ENCODE measurements around the gene CUX1.

Gene CUX1

GRCh38 chr7:101899616-101900015 is 82.2 kb downstream of the CUX1 start:
- no peak for ATAC-seq
- TF ChIP-seq GLIS3 (CRISPR knock-in tag; IDR thresholded peaks at IDR 0.05) (no peak), ZNF565 (CRISPR knock-in tag; conservative IDR thresholded peaks at IDR 0.05; ENCODE audit: low read depth) (no peak), ZFP30 (CRISPR knock-in tag; IDR thresholded peaks at IDR 0.05) (no peak), OSR1 (CRISPR knock-in tag; IDR thresholded peaks at IDR 0.05) (no peak)
- TF ChIP-seq, protein P1, sequence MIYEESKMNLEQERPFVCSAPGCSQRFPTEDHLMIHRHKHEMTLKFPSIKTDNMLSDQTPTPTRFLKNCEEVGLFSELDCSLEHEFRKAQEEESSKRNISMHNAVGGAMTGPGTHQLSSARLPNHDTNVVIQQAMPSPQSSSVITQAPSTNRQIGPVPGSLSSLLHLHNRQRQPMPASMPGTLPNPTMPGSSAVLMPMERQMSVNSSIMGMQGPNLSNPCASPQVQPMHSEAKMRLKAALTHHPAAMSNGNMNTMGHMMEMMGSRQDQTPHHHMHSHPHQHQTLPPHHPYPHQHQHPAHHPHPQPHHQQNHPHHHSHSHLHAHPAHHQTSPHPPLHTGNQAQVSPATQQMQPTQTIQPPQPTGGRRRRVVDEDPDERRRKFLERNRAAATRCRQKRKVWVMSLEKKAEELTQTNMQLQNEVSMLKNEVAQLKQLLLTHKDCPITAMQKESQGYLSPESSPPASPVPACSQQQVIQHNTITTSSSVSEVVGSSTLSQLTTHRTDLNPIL (CRISPR knock-in tag; IDR thresholded peaks at IDR 0.05; ENCODE audit: low read depth): no peak

DNA sequence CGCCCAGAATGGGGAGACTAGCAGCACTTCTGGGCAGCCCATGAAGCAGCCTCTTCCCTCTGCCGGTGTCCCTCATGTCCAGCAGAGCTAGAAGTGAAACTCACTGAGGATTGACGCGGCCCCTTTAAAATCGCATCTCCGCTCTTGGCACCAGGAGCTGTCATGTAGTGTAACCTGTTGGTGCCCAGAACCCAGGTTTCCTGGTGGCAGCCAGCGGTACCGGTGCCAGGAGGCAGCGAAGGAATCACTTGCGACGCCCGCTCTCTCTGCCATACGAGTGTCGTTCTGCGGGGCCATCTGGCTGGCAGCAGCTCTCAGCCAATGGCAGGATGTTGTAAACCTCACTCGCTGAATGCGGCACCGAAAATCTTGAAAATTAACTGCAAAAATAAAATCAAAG is 82.7 kb downstream of the CUX1 start:
- TF ChIP-seq TCF4 (CRISPR knock-in tag; IDR thresholded peaks at IDR 0.05; ENCODE audit: borderline replicate concordance) (peak; percentile 47), RARB (CRISPR knock-in tag; IDR thresholded peaks at IDR 0.05) (no peak)

DNA sequence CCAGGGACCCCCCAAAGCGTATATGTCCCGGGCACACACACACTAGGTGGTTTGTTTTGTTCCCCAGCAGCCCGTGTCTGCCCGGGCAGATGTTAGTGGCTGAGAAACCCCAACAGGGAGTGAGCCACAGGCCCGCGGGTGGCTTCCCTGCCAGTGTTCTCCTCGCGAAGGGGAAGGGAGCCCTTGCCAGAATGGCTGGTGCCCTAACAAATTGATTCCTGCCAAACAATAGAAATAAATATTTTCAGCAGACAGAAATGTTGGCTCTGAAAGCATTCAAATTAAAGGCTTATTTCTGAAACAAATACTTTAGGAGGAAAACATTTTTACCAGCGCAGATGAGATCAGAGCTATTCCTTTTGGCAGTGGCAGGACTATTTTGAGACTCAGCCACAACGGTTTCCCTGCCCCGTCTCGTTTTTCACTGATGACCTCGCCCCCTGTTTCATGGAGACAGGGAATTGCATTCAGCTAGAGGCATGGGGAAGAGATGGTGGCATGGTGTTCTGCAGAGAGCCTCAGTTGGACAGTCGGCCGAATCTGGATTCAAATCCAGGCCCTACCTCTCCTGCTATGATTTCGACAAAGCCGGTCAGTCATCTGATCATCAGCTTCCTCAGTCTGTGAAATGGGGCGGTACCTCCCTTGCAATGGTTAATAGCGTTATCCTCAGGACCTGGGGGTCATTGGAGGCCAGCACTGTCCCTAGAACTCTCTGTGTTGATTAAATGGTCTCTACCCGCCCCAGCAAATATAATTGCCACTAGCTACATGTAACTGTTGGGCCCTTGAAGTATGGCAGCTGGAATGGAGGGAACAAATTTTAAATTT is 84.5 kb downstream of the CUX1 start:
- ATAC-seq: peak; percentile 63
- no peak for TF ChIP-seq BACH2 (CRISPR knock-in tag; IDR thresholded peaks at IDR 0.05; ENCODE audit: borderline replicate concordance)
- no peak for TF ChIP-seq TSHZ2 (CRISPR knock-in tag; IDR thresholded peaks at IDR 0.05)
- TF ChIP-seq ZNF70 (CRISPR knock-in tag; IDR thresholded peaks at IDR 0.05): no peak
- TF ChIP-seq TOX (CRISPR knock-in tag; IDR thresholded peaks at IDR 0.05; ENCODE audit: borderline replicate concordance): no peak
- TF ChIP-seq RARB (CRISPR knock-in tag; IDR thresholded peaks at IDR 0.05): no peak
- no peak for TF ChIP-seq SNAI2 (CRISPR knock-in tag; IDR thresholded peaks at IDR 0.05)
- TF ChIP-seq, protein P2, sequence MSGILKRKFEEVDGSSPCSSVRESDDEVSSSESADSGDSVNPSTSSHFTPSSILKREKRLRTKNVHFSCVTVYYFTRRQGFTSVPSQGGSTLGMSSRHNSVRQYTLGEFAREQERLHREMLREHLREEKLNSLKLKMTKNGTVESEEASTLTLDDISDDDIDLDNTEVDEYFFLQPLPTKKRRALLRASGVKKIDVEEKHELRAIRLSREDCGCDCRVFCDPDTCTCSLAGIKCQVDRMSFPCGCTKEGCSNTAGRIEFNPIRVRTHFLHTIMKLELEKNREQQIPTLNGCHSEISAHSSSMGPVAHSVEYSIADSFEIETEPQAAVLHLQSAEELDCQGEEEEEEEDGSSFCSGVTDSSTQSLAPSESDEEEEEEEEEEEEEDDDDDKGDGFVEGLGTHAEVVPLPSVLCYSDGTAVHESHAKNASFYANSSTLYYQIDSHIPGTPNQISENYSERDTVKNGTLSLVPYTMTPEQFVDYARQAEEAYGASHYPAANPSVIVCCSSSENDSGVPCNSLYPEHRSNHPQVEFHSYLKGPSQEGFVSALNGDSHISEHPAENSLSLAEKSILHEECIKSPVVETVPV (CRISPR knock-in tag; IDR thresholded peaks at IDR 0.05): no peak
- no peak for TF ChIP-seq ESRRG (CRISPR knock-in tag; IDR thresholded peaks at IDR 0.05)
- TF ChIP-seq PATZ1 (CRISPR knock-in tag; IDR thresholded peaks at IDR 0.05; ENCODE audit: borderline replicate concordance): no peak
- no peak for TF ChIP-seq ARNTL (CRISPR knock-in tag; IDR thresholded peaks at IDR 0.05; ENCODE audit: borderline replicate concordance, low read depth)
- no peak for TF ChIP-seq ZNF565 (CRISPR knock-in tag; conservative IDR thresholded peaks at IDR 0.05; ENCODE audit: low read depth)

More for the DNA sequence above, 82.7 kb downstream of the CUX1 start:
- ATAC-seq: peak; percentile 35

DNA sequence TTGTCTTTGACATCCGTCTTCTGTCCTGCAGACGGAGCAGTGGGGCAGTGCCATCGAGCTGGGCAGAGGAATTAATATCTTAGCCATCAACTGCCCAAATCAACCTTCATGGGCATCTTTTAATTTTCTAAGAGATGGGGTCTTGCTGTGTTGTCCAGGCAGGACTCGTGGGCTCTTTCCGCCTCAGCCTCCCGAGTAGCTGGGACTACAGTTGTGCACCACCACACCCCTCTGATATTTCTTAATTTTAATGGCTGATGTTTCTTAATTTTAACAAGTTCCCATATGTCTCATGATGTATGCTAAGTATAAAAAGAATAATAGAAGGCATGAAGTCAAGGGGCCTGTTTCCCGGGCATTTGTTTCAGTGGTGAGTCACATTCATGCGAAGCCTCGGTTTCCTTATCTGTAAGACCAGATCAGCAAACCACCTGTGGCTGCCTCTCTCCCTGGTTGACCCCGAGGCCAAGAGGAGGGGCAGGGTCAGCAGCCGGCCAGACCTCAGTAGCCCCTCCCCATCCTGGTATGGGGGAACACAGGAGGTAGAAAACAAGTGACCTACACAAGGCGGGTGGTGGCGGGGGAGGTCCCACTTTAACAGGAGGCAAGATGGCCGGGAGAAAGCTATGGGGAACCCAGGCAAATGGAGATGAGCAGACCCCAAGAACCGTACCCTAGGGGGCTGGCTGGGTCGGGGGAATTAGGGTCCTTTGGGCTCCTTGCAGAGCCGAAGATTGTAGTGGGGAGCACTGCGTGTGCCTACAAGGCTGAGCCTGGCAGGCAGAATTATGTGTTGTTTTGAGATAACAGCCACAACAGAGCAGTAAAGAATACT is 85.5 kb downstream of the CUX1 start:
- no peak for ATAC-seq
- TF ChIP-seq ARNTL (CRISPR knock-in tag; IDR thresholded peaks at IDR 0.05; ENCODE audit: borderline replicate concordance, low read depth): no peak
- TF ChIP-seq ESRRG (CRISPR knock-in tag; IDR thresholded peaks at IDR 0.05): no peak
- no peak for TF ChIP-seq SNAI2 (CRISPR knock-in tag; IDR thresholded peaks at IDR 0.05)
- no peak for TF ChIP-seq ZFP30 (CRISPR knock-in tag; IDR thresholded peaks at IDR 0.05)
- TF ChIP-seq, protein P2 (CRISPR knock-in tag; IDR thresholded peaks at IDR 0.05): no peak
- no peak for TF ChIP-seq PPARA (CRISPR knock-in tag; IDR thresholded peaks at IDR 0.05; ENCODE audit: borderline replicate concordance)
- no peak for TF ChIP-seq GLIS3 (CRISPR knock-in tag; IDR thresholded peaks at IDR 0.05)
- TF ChIP-seq, protein P1 (CRISPR knock-in tag; IDR thresholded peaks at IDR 0.05; ENCODE audit: low read depth): no peak
- no peak for TF ChIP-seq ZNF8 (CRISPR knock-in tag; IDR thresholded peaks at IDR 0.05)
- no peak for TF ChIP-seq OSR1 (CRISPR knock-in tag; IDR thresholded peaks at IDR 0.05)
- TF ChIP-seq PATZ1 (CRISPR knock-in tag; IDR thresholded peaks at IDR 0.05; ENCODE audit: borderline replicate concordance): no peak

Measured in SK-N-SH treated with all-trans-retinoic acid at 6 μM for 48 hours (cell line).